22Rv1 (cell line): Measurements from ENCODE around the gene RAD21L1.

Source experiments
- CTCF ChIP-seq: fragments of 450-650 bp; IDR thresholded peaks from 2 replicates; pipeline ENCODE4 v1.5.1; 2017; ENCODE audit warnings: mild to moderate bottlenecking
- ZFX ChIP-seq: fragments of 450-650 bp; IDR thresholded peaks from 2 replicates; pipeline ENCODE4 v1.6.1; 2017; ENCODE audit warnings: antibody characterized with exemption, borderline replicate concordance

- TF ChIP-seq CTCF = no peak
- no peak for TF ChIP-seq ZFX
These were observed 46.7 kb downstream of the RAD21L1 start for GRCh38 chr20:1272368-1273100.
